Cerebellar nuclear complex (tissue), 1 donor: ENCODE measurements around the gene PTK7.

Experiments
- DNase-seq, 2 experiments: peaks; one replicate each; lab custom pipeline; 2025; lab: John Stamatoyannopoulos, UW

The PTK7 gene

DNA sequence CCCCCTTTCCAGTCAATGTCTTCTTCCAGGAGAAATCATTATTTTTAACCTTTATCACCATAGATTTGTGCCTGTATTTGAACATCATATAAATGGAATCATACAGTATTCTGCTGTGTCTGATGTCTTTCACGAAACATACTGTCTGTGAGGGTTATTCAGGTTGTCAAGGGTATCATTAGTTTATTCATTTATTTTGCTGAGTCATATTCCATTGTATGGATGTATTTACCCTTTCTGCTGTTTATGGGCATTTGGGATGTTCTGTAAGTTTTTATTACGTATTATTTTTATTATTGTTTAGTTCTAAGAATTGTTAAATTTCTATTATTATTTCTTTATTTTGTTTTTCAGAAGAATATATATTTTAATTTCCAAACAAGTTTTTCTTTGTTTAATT is 131.2 kb downstream of the PTK7 start:
- no peak for DNase-seq
